K562 (cell line): ENCODE data around the gene RPTOR. TPM values are rescaled to one million over a fixed set of nuclear protein-coding genes. Genes with fewer than 3 reads are reported as not detected.

Experiments
- CBX2 ChIP-seq: fragments of 200-600 bp; sonication (generic); IDR thresholded peaks from one replicate; pipeline ENCODE4 v1.6.1; 2012; ENCODE audit warnings: mild to moderate bottlenecking, low read length, inconsistent platforms; ENCODE audit not compliant: insufficient read depth, poor library complexity, severe bottlenecking
- COPS2 ChIP-seq: fragments of 450-650 bp; conservative IDR thresholded peaks from 2 replicates; pipeline ENCODE4 v1.6.1; 2016; ENCODE audit warnings: mild to moderate bottlenecking, moderate library complexity
- ETS2 ChIP-seq: IDR thresholded peaks from 2 replicates; pipeline ENCODE4 v1.6.1; 2016; ENCODE audit warnings: borderline replicate concordance, missing genetic modification characterization, mild to moderate bottlenecking, moderate library complexity, missing compliant biosample characterization; ENCODE audit not compliant: poor library complexity, severe bottlenecking
- FOXK1 ChIP-seq: sonication (generic); formaldehyde crosslinking; IDR thresholded peaks from 2 replicates; pipeline ENCODE4 v1.8.0; 2022; ENCODE audit warnings: missing genetic modification reagents, mild to moderate bottlenecking, borderline replicate concordance
- HSF4 ChIP-seq: fragments of 250-450 bp; sonication (Bioruptor Pico); IDR thresholded peaks from 2 replicates; pipeline ENCODE4 v2.1.2; 2022; ENCODE audit warnings: mild to moderate bottlenecking, moderate library complexity, borderline replicate concordance
- ID3 ChIP-seq, 2 experiments: fragments of 250-450 bp in 1 of 2; fragments of 450-650 bp in 1 of 2; sonication (Bioruptor Pico) in 1 of 2; IDR thresholded peaks; 2 replicates each; pipeline versions ENCODE4 v1.6.1 to v1.8.0; 2016 to 2021; ENCODE audit warnings: mild to moderate bottlenecking in 2 of 2, moderate library complexity in 2 of 2, missing compliant biosample characterization in 1 of 2, missing genetic modification characterization in 1 of 2
- NFE2L1 ChIP-seq: fragments of 450-650 bp; IDR thresholded peaks from 2 replicates; pipeline ENCODE4 v1.6.1; 2016; ENCODE audit warnings: missing genetic modification characterization, low read depth, mild to moderate bottlenecking, missing compliant biosample characterization, moderate library complexity, borderline replicate concordance
- NFYB ChIP-seq: IDR thresholded peaks from 2 replicates; pipeline ENCODE4 v1.6.1; 2011; ENCODE audit warnings: mild to moderate bottlenecking, moderate library complexity; ENCODE audit not compliant: insufficient read length; ENCODE audit errors: extremely low read depth
- RBFOX2 ChIP-seq: fragments of 200-400 bp; formaldehyde crosslinking; IDR thresholded peaks from 2 replicates; pipeline ENCODE4 v1.6.1; 2017; ENCODE audit warnings: low read depth, mild to moderate bottlenecking, low read length, moderate library complexity
- SIN3A ChIP-seq, 2 experiments: fragments of 150-350 bp in 1 of 2; IDR thresholded peaks; 2 replicates each; pipeline ENCODE4 v1.6.1; 2011 to 2016; ENCODE audit warnings: borderline replicate concordance in 2 of 2, low read depth in 2 of 2, low read length in 2 of 2, mild to moderate bottlenecking in 2 of 2, moderate library complexity in 2 of 2; ENCODE audit not compliant: control insufficient read depth in 1 of 2
- TAL1 ChIP-seq: fragments of 450-650 bp; IDR thresholded peaks from 2 replicates; pipeline ENCODE4 v1.6.1; 2016; ENCODE audit warnings: mild to moderate bottlenecking
- TBP ChIP-seq: optimal IDR thresholded peaks from 2 replicates; pipeline ENCODE3; 2011; ENCODE audit warnings: low read depth, low read length, improper control_type of control experiment
- ZNF121 ChIP-seq: sonication (generic); formaldehyde crosslinking; conservative IDR thresholded peaks from 2 replicates; pipeline ENCODE4 v1.8.0; 2022; ENCODE audit warnings: missing genetic modification reagents
- ZNF609 ChIP-seq: sonication (generic); formaldehyde crosslinking; IDR thresholded peaks from 2 replicates; pipeline ENCODE4 v1.8.1; 2023; ENCODE audit warnings: missing genetic modification reagents, mild to moderate bottlenecking, borderline replicate concordance
- ZNF77 ChIP-seq: fragments of 250-450 bp; sonication (Bioruptor Pico); IDR thresholded peaks from 2 replicates; pipeline ENCODE4 v1.5.0; 2020
- ZZZ3 ChIP-seq: fragments of 450-650 bp; IDR thresholded peaks from 2 replicates; pipeline ENCODE4 v1.6.1; 2016; ENCODE audit warnings: antibody characterized with exemption, mild to moderate bottlenecking, moderate library complexity
- polyA plus RNA-seq, 8 experiments: library from polyadenylated mRNA; depleted of rRNA in 4 of 8; stranded (reverse) in 5 of 8; unstranded in 3 of 8; fragments of >200 nt; fragmentation: Nextera tagmentation in 2 of 8; fragmentation: Illumina TruSeq in 1 of 8; extraction: Ambion mirVana in 2 of 8; extraction: Trizol in 1 of 8; gene quantifications; 2 replicates each; pipeline versions ENCODE4 v1.2.1 to v1.2.3, GENCODE V29; 2011 to 2014; ENCODE audit warnings: inconsistent platforms in 1 of 8, missing spikeins in 1 of 8
- total RNA-seq, 7 experiments: library from RNA; depleted of rRNA in 6 of 7; stranded (reverse); fragments of >200 nt in 6 of 7; fragmentation: Illumina TruSeq in 2 of 7; extraction: Trizol in 2 of 7; gene quantifications; 2 replicates each; pipeline versions ENCODE4 v1.2.1 to v1.2.3, GENCODE V29; 2011 to 2021; ENCODE audit warnings: low replicate concordance in 1 of 7

The RPTOR gene
- total and polyA plus RNA-seq, 9 of the 15 experiments (the other 6 are each of a cell fraction or from before 2014, with no cell fraction given), result 0.24 to 54.1 (median 10.2) TPM

GRCh38 chr17:80992077-80992947 lies 447.7 kb downstream of the RPTOR start (continued):
- TF ChIP-seq TBP (no peak), SIN3A (IDR thresholded peaks at IDR 0.05; ENCODE audit: borderline replicate concordance in 2 of 2, control insufficient read depth in 1 of 2, low read depth in 2 of 2, low read length in 2 of 2) (0 out of 4 replicates have a peak, but pooled peaks of 1 of the 2 experiments have one; percentile 30), ZZZ3 (no peak), NFE2L1 (no peak), RBFOX2 (peak; percentile 25; the same call in 1 of the 2 replicates), HSF4 (CRISPR knock-in tag) (no peak), FOXK1 (no peak), TAL1 (no peak), COPS2 (no peak), ZNF609 (CRISPR knock-in tag) (no peak), NFYB (no peak), ID3 (CRISPR knock-in tag; IDR thresholded peaks at IDR 0.05) (no peak), ID3 (tag; IDR thresholded peaks at IDR 0.05) (no peak), ZNF77 (CRISPR knock-in tag) (no peak), ZNF121 (no peak), ETS2 (no peak), CBX2 (no peak)
